GM19397 (cell line): ENCODE results near the gene MED25.

Source experiments
- ATAC-seq: cut with Tn5 transposase; IDR thresholded peaks from one replicate; pipeline ENCODE4 v1.9.1; 2021; ENCODE audit warnings: mild to moderate bottlenecking, moderate library complexity; ENCODE audit not compliant: unreplicated experiment

MED25 gene

GRCh38 chr19:49857061-49857837 is 39.2 kb downstream of the MED25 start:
- ATAC-seq = no peak

- no peak for ATAC-seq
Observed at GRCh38 chr19:49857838-49858087, 39.7 kb downstream of the MED25 start.

- no peak for ATAC-seq
Observed at GRCh38 chr19:49858088-49858985, 40.2 kb downstream of the MED25 start.

DNA sequence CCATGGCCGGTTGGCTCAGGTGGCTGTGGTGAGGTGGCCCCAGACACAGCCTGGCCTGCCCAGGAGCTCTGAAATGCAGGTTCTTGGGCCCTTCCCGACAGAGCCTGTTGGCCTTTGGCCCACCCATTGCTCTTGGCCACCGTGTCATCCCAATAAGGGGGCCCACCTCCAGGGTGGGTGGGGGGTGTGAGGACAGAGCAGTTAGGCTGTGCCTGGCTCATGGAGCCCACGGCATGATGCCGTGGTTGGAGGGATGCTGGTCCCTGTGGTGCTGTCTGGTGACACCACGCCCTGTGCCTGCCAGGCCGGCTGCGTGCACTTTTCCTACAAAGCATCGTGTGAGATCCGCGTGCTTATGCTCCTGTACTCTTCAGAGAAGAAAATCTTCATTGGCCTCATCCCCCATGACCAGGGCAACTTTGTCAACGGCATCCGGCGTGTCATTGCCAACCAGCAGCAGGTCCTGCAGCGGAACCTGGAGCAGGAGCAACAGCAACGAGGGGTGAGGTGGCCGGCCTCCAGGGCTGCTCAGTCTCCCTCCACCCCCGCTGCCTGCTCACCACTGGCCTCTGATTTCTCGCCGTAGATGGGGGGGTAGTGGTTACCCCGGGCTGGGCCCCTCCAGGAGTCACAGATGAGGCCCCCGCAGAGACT is 41.7 kb downstream of the MED25 start:
- ATAC-seq = no peak

DNA sequence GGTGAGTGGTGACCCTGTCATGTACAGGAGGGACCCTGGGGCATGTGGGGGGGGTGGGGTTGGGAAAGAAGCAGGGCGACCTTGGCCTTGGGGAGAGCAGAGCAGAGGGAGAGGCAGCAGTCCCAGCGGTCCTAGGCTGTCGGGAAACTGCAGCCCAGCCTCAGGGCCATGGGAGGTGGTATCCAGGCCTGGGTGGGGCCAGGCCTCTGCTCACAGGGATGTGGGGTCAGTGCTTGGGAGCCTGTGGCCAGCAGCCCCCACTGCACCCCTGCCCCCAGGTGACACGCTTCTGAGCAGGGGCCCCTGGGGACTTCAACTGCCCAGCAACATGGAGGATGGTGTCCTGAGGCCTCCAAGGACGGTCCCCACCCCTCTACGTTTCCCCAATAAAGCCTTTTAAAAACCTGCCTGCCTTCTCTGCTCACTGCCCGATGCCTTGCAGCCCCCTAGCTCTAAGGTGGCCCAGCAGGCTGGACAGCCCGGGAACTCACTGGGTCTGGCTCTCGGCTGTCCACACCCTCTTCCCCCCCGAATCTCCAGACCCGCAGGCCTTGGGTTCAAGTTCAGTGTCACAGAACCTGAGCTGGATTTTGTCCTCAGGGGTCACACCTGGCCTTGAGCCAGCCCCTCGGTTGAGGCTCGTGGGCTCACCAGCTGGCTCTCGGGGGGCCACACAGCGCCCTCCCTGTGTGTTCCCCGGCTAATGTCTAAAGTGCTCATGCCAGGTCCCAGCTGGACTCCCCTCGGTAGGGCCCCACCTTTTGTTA is 42.4 kb downstream of the MED25 start:
- no peak for ATAC-seq

DNA sequence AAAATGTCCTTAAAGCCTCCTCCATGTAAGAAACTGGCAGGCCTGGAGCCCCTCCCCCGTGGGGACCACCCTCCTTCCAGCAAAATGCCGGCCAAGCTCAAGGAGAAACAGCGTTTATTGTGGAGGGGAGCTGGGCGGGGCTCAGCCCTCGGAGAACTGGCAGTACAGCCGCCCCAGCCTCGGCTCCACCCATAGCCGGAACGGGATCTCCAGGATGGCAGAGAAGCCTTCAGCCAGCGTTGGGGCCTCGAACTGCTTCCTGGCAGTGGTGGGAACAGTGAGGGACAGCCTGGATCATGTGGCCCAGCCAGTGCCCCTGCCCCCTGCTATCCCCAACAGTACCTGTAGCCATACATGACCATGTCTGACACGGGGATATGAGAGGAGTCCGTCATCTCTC is 43.0 kb downstream of the MED25 start:
- no peak for ATAC-seq

GRCh38 chr19:49861541-49862378 is 43.7 kb downstream of the MED25 start:
- no peak for ATAC-seq

DNA sequence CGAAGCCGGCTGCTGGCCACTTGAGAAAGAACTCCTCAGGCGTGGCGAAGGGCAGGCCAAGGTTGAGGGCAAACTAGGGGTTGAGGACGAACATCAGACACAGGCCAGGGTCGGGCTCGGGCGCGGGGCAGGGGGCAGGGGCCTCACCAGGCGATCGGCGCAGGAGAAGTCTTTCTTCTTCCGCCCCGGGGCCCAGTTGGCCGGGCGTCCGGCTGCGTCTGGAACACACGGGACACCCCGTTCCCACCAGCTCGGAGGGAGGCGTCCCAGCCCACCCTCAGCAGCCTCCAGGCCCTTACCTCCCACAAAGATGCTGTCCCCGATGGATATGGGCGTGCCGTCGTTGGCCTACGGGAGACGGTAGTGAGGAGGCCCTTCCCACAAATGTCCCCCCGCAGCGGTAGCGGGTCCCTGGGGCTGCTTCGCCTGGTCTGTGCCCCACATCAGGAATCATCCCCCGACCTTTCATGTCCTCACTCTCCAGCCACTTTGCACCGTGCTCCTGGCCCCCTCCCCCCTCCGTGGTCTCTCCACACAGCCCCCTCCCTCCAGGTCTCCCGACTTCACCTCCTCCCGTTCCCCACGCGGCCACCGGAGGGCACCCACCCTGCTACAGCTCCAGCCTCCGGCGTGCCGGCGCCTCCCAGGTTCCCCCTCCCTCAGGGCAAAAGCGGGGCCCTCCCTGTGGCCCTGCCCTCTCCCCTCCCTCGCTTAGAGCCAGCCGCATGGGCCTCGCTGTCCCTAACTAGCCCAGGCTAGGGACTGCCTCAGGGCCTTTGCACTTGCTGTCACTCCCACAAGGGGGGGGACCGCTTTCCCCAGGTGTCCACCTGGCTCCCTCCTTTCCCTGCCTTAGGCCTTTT is 44.5 kb downstream of the MED25 start:
- no peak for ATAC-seq

DNA sequence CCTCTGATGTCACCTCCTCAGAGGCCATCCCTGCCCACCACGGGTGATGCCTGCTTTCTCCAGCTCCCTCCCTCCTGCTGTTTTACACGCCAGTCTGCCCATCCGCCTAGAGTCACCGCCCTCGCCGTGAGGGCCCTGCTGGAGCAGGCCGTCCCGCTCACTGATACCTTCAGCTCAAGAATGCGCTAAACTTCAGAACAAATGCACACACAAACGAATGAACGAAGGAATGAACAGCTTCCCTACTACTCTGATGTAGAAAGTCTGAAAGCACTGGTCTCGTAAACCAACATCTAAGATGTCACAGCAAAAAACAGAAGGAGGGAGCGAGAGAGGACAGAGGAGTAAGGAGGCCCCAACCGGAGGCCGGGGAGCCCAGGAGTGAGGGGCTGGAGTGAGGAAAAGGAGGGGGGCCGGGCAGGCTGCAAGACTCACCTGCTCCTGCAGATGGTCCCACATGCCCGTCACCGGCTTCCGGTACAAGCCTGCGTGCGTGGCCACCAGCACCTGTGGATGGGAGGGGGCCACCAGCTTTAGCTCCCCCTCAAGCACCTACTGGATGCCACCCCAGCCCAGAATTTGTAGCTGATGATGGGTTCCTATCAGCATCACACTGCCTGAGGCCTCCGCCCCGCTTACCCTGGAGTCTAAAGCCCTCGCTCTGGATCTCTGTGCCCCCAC is 45.3 kb downstream of the MED25 start:
- no peak for ATAC-seq

GRCh38 chr19:49863935-49864320 is 45.8 kb downstream of the MED25 start:
- ATAC-seq = no peak

DNA sequence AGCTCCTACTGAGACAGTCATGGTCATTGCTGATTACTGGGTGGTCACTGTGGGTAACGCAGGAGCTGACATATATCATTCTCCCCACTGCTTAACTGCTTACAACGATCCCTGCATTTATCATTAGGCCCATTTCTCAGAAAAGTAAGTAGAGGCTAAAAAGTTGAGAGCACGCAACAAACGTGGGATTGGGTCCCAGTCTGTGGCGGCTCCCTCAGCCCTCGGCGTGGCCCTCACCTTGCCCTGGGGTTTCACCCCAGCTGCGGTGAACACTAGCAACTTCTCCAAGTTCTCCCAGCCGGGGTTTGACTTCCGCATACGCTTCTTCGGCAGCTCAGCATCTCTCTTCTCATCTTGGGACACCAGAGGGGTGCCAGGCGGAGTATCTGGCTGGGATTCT is 46.8 kb downstream of the MED25 start:
- no peak for ATAC-seq

GRCh38 chr19:49866933-49867782 is 49.1 kb downstream of the MED25 start, which contains the start of gene PNKP:
Gene PNKP (minus strand): TSS chr19:49867576. CDS start chr19:49867204, 372 bp downstream.
- ATAC-seq = peak; percentile 47

GRCh38 chr19:49869009-49869483 is 51.0 kb downstream of the MED25 start:
- ATAC-seq = peak; percentile 8

GRCh38 chr19:49869484-49870308 is 51.6 kb downstream of the MED25 start:
- peak; percentile 56 for ATAC-seq

DNA sequence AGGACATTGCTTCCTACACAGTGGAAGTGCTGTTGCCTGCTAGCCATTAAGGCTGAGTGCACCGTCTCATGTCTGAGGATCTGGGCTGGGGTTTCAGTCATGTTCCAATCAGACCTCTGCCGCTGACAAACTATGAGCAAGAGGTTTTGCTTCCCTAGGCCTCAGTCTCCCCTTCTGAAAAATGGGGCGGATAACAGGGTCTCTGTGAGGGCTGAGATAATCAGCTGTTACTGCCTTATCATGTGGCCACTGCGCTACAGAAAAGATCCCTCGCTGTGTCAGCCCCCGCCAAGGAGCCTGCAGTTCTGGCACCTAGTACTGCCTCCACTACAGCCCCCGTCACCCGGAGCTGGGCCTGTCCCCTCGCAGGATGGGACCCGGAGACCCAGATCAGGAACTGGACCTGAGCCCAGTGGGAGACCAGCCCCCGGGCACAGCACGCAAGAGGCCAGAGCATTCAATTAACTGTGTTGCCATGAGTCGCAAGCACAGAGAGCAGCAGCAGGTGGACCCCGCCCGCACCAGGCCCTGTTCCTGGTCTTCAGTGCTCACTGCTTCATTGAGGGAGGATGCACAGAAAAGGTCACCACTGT is 52.3 kb downstream of the MED25 start:
- ATAC-seq = no peak

GRCh38 chr19:49871349-49871985 is 53.4 kb downstream of the MED25 start:
- no peak for ATAC-seq
